ENCODE measurements around the gene MST1. TPM values are rescaled to one million over a fixed set of nuclear protein-coding genes. Genes with fewer than 3 reads are reported as not detected.

Gene MST1
- total RNA-seq, 1 donor from 2014 or later, result 12.4 TPM

DNA sequence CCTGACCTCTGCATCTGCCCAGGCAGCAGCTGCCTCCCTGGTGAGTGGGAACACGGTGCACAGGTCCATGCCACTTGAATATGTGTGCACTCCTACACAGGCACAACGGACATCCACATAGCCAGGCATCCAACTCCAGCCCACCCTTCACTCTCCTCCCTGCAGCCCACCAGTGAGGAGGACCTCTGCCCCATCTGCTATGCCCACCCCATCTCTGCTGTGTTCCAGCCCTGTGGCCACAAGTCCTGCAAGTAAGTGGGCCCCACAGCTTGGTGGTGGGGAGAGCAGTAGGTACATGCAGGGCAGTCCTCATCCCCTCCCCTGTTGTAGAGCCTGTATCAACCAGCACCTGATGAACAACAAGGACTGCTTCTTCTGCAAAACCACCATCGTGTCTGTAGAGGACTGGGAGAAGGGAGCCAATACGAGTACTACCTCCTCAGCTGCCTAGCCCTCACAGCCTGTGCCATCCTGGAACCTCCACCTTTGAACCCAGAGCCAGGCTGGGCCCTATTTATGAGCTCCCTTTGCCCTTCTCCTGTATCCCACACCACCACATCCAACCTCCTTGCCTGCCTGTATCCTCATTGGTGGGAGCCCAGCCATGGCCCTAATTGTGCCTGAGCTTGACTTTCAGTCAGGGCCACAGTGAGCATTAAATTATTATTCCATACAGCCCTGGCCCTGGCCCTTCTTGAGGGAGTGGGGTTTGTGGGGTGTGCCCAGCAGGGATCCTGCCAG is 31.8 kb upstream of the MST1 start:
- peaks cover 1% of the 10 kb centered on the region for H3K36me3 ChIP-seq (ENCODE audit: control insufficient read depth, insufficient read depth, low read length)
- H3K4me3 ChIP-seq (ENCODE audit: low read depth, low read length), result no peak overlapping the region
- peaks cover 11% of the 10 kb centered on the region for H3K27me3 ChIP-seq (ENCODE audit: control insufficient read depth, insufficient read depth, low read length)
- TF ChIP-seq CTCF (IDR thresholded peaks at IDR 0.05; ENCODE audit: insufficient read depth, low read length, poor library complexity, severe bottlenecking), result no peak
- DNase-seq (ENCODE audit: low read depth), result no peak

DNA sequence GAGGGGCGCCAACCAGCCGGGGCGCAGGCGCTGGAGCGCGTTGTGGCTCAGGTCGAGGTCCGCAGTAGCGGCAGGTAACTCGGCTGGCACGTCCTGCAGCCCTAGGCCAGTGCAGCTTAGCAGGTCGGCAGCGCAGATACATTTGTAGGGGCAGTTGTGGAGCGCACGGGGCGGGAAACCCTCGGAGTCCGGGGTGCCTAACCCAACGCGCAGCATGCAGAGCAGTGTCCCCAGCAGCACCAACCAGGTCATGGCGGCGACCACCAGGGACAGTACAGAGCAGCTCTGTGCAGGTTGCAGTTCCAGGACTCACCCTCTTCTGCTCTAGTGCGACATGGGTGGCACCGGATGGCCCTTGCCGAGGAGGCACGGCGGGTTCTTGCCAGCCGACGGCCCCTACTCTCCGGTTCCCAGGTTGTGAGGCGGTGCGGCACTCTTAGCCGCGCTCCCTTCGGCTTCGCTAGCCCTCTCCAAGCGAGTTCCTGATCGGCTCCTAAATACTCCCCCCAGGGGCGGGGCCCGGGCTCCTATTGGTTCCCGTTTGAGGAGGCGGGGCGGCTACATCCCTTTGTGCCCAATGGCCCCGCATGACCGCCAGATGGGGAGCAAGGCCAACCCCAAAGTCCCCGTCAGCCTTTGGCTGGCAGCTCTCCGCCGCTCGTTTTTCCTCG is 30.1 kb upstream of the MST1 start, which contains the start of gene AMIGO3:
TSS of gene AMIGO3 (minus strand) at position 471 of the 671 bp plus-strand sequence. CDS start at position 252, 219 bp downstream.
- H3K27me3 ChIP-seq (ENCODE audit: control insufficient read depth, insufficient read depth, low read length), result peaks cover 11% of the 10 kb centered on the region
- peak within 1 kb of the TSS; percentile 49 for H3K4me3 ChIP-seq (ENCODE audit: low read depth, low read length)
- peak; percentile 70 for DNase-seq (ENCODE audit: low read depth)
- peaks cover 1% of the 10 kb centered on the region for H3K36me3 ChIP-seq (ENCODE audit: control insufficient read depth, insufficient read depth, low read length)
- peak; percentile 61 for TF ChIP-seq CTCF (IDR thresholded peaks at IDR 0.05; ENCODE audit: insufficient read depth, low read length, poor library complexity, severe bottlenecking)

DNA sequence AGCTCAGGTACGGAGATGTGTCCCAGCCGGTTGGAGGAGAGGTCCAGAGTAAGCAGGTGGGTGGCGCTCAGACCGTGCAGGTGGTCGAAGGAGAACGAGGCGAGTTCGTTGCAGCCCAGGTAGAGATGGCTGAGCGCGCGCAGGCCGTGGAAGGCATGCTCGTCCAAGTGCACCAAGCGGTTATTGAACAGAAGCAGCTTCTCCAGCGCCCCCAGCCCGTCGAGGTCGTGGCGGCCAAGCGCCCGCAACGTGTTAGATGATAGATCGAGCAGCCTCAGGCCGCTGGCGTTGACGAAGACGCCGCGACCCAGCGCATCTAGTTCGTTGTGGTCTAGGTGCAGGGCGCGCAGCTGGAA is 29.6 kb upstream of the MST1 start:
- H3K36me3 ChIP-seq (ENCODE audit: control insufficient read depth, insufficient read depth, low read length), result peaks cover 1% of the 10 kb centered on the region
- no peak for TF ChIP-seq CTCF (IDR thresholded peaks at IDR 0.05; ENCODE audit: insufficient read depth, low read length, poor library complexity, severe bottlenecking)
- no peak for DNase-seq (ENCODE audit: low read depth)
- peak overlapping the region; percentile 49 for H3K4me3 ChIP-seq (ENCODE audit: low read depth, low read length)
- peaks cover 11% of the 10 kb centered on the region for H3K27me3 ChIP-seq (ENCODE audit: control insufficient read depth, insufficient read depth, low read length)

DNA sequence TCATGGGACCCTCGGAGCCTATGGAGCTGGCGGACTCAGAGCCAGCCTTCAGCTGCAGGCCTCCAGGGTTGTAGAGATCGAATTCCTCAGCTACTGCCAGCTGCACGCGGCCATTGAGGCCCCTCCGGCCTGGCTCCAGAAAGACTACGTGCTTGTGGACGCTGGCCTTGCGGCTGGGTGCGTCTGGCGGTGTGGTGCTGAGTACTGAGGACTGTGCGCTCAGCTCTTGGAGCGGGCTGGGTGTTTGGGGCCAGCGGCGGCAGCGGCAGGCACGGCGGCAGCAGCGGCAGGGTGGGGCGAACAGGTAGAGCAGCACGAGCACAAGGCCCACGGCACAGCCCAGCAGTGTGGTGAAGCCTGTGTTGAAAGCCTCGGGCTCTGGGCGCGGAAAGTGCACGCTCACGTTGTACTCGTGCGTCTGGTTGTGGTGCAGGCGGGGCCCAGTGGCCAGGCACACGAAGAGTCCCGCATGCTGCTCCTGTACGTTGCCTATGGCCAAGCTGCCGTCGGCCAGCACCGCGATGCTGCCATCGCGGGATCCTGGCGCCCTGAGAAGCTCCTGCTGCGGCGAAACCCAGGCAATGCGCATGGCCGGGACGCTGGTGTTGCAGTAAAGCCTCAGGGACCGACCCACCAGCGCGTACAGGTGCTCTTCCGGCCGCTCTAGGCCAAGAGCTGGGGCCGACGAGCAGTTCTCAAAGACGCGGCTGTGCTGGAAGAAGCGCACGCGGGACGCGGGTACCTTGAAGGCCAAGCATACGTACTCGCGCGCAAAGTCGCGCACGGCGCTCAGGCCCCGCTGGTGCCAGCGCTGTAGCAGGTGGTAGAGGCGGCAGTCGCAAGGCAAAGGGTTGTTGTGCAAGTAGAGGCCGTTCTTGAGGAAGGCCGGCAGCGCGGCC is 28.9 kb upstream of the MST1 start:
- Histone ChIP-seq H3K36me3 (ENCODE audit: control insufficient read depth, insufficient read depth, low read length) (peaks cover 1% of the 10 kb centered on the region), H3K4me3 (ENCODE audit: low read depth, low read length) (no peak overlapping the region), H3K27me3 (ENCODE audit: control insufficient read depth, insufficient read depth, low read length) (peaks cover 11% of the 10 kb centered on the region)
- DNase-seq (ENCODE audit: low read depth), result no peak
- no peak for TF ChIP-seq CTCF (IDR thresholded peaks at IDR 0.05; ENCODE audit: insufficient read depth, low read length, poor library complexity, severe bottlenecking)

- peaks cover 11% of the 10 kb centered on the region for H3K27me3 ChIP-seq (ENCODE audit: control insufficient read depth, insufficient read depth, low read length)
- TF ChIP-seq CTCF (IDR thresholded peaks at IDR 0.05; ENCODE audit: insufficient read depth, low read length, poor library complexity, severe bottlenecking), result no peak
Measured at GRCh38 chr3:49717211-49717958, 28.1 kb upstream of the MST1 start.

More at GRCh38 chr3:49717211-49717958, 28.1 kb upstream of the MST1 start:
- Histone ChIP-seq H3K4me3 (ENCODE audit: low read depth, low read length) (no peak overlapping the region), H3K36me3 (ENCODE audit: control insufficient read depth, insufficient read depth, low read length) (no peaks in the 10 kb centered on the region)
- no peak for DNase-seq (ENCODE audit: low read depth)

All from kidney epithelial cell (primary cell).